Neuron (in vitro differentiated cells): ENCODE measurements around the gene PIK3AP1.
"Not testable (repeated sequence)": the region's sequence is repeated elsewhere in the genome, so short reads cannot be mapped to it uniquely, and the experiment has no call there.

Experiments used
- H2AFZ ChIP-seq: one replicate; pipeline ENCODE4 v1.6.1; 2013; ENCODE audit warnings: low read depth, mild to moderate bottlenecking, inconsistent platforms, low read length, moderate library complexity
- H3K27me3 ChIP-seq: one replicate; pipeline ENCODE4 v1.6.1; 2013; ENCODE audit warnings: low read length; ENCODE audit not compliant: insufficient read depth
- H3K36me3 ChIP-seq: one replicate; pipeline ENCODE4 v1.6.1; 2013; ENCODE audit warnings: low read length; ENCODE audit not compliant: insufficient read depth
- H3K4me1 ChIP-seq: one replicate; pipeline ENCODE4 v1.6.1; 2013; ENCODE audit warnings: low read length; ENCODE audit not compliant: insufficient read depth
- H3K4me3 ChIP-seq: 2 replicates; pipeline ENCODE4 v1.5.1; 2013; ENCODE audit warnings: mild to moderate bottlenecking, low read length, moderate library complexity
- H3K9me3 ChIP-seq: one replicate; pipeline ENCODE4 v1.6.1; 2013; ENCODE audit warnings: low read length

PIK3AP1 gene

DNA sequence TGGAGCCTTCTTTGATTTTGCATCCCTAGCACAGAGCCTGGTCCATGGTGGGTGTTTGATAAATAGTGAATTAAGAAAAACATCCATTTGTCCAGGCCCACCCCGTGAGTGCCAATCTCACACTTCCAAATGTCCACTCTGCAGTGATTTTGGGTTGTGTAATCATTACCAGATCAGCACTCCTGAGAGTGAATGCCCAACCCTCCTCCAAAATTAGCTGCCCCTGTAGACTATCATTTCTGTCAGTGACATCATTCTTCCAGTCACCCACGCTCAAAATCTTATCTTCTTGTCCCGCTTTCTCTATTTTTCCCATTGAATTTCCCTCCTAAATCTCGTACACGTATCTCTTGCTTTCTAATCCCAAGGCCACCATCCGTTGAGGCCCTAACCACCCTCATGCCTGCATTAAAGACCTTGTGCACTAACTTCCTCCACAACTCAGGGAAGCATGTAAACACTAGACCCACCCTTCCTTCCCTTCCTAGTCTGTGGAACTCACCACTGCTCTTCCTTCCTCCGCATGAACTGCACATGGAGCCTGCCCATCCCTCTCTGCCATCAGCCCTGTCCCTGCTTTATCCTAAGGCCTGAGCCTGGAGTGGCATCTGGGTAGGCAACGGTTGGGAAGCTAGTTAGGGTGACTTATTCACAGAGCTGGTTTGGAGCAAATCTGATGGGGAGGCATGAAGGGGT, 32.8 kb downstream of the PIK3AP1 start:
- Histone ChIP-seq H3K36me3 (no peaks in the 10 kb centered on the region), H3K4me1 (no peaks in the 10 kb centered on the region)

DNA sequence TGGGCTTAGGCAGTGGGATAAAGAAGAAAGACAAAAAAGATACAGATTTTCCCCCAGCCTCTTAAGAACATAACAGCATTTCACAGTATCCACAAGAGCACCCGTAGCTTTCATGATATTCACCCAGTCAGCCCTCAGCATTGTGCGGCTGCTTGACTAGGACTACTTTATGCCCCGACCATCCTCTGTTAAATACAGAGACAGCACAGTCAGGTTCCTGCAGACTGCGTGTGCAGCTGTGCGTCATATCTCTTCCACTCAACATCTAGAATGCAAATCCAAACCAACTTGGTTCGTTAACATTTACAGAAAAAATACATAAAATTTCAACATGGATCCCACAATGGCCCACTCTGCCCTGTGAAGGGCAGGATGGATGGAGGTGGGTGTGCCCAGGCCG, 33.8 kb downstream of the PIK3AP1 start:
- no peaks in the 10 kb centered on the region for H3K27me3 ChIP-seq
- H3K4me1 ChIP-seq: no peaks in the 10 kb centered on the region
- H2AFZ ChIP-seq: no peak overlapping the region
- H3K9me3 ChIP-seq: no peaks in the 10 kb centered on the region
- H3K4me3 ChIP-seq: no peak overlapping the region
- H3K36me3 ChIP-seq: no peaks in the 10 kb centered on the region

More for the DNA sequence above, 32.8 kb downstream of the PIK3AP1 start:
- H3K9me3 ChIP-seq: no peaks in the 10 kb centered on the region
- no peak overlapping the region for H3K4me3 ChIP-seq
- no peak overlapping the region for H2AFZ ChIP-seq
- no peaks in the 10 kb centered on the region for H3K27me3 ChIP-seq

- H3K27me3 ChIP-seq: no peaks in the 10 kb centered on the region
- no peak overlapping the region for H3K4me3 ChIP-seq
- H3K9me3 ChIP-seq: no peaks in the 10 kb centered on the region
- no peaks in the 10 kb centered on the region for H3K4me1 ChIP-seq
- H3K36me3 ChIP-seq: no peaks in the 10 kb centered on the region
- H2AFZ ChIP-seq: no peak overlapping the region
Measured at GRCh38 chr10:96685306-96685705, 35.0 kb downstream of the PIK3AP1 start.

GRCh38 chr10:96684826-96685225, 35.5 kb downstream of the PIK3AP1 start:
- no peak overlapping the region for H2AFZ ChIP-seq
- H3K4me1 ChIP-seq: no peaks in the 10 kb centered on the region
- no peaks in the 10 kb centered on the region for H3K27me3 ChIP-seq
- H3K9me3 ChIP-seq: no peaks in the 10 kb centered on the region
- no peaks in the 10 kb centered on the region for H3K36me3 ChIP-seq
- H3K4me3 ChIP-seq: no peak overlapping the region

DNA sequence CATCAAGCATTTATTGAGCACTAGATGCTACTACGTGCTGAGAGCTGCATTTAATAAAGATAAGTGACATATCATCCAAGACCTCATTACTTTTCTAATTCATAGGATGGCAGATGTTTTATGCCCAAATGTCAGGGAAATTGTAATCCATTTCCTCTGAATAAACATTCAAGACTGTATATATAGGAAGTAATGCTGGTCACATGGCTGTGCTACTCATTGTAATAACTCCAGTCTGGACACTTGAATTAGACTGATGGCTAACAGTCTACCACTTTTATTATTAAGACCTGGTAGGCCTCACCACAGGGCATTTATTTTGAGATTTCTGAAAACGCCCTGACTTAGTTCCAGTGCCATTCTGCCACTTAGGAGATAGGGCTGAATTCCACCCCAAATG, 36.6 kb downstream of the PIK3AP1 start:
- Histone ChIP-seq H3K4me1 (no peaks in the 10 kb centered on the region), H3K36me3 (no peaks in the 10 kb centered on the region)

DNA sequence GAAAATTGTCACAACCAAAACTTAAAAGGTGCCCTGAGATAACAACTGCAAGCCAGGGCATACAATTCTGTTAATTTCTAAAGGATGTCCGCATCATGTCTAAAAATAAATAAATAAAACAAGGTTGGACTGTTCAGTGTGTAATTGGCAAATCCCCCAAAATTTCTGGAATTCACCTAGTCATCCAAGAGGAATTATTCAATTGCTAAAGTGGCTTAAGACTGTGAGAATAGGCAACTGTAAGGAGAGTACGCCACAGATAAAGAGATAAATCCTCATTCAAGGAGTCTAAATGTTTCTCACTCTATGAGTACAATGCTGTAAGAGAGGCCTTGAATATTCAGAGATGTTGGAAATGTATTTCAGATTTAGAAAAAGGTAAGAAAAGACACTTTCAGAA, 37.2 kb downstream of the PIK3AP1 start:
- no peak overlapping the region for H2AFZ ChIP-seq
- no peaks in the 10 kb centered on the region for H3K9me3 ChIP-seq
- no peaks in the 10 kb centered on the region for H3K36me3 ChIP-seq
- no peaks in the 10 kb centered on the region for H3K27me3 ChIP-seq
- H3K4me3 ChIP-seq: no peak overlapping the region
- H3K4me1 ChIP-seq: no peaks in the 10 kb centered on the region

More for the DNA sequence above, 36.6 kb downstream of the PIK3AP1 start:
- Histone ChIP-seq H3K4me3 (no peak overlapping the region), H3K27me3 (no peaks in the 10 kb centered on the region), H3K9me3 (no peaks in the 10 kb centered on the region), H2AFZ (no peak overlapping the region)

- H3K4me3 ChIP-seq: no peak overlapping the region
- H3K27me3 ChIP-seq: no peaks in the 10 kb centered on the region
- H3K36me3 ChIP-seq: no peaks in the 10 kb centered on the region
- no peaks in the 10 kb centered on the region for H3K9me3 ChIP-seq
- no peak overlapping the region for H2AFZ ChIP-seq
- H3K4me1 ChIP-seq: no peaks in the 10 kb centered on the region
Measured at GRCh38 chr10:96681524-96681923, 38.8 kb downstream of the PIK3AP1 start.

- not testable (repeated sequence) for H3K27me3 ChIP-seq
Measured at GRCh38 chr10:96680463-96680862, 39.9 kb downstream of the PIK3AP1 start.

GRCh38 chr10:96678725-96679124, 41.6 kb downstream of the PIK3AP1 start:
- peaks cover 2% of the 10 kb centered on the region for H3K4me1 ChIP-seq

More at GRCh38 chr10:96680463-96680862, 39.9 kb downstream of the PIK3AP1 start:
- H3K36me3 ChIP-seq, H3K4me1 ChIP-seq, H3K9me3 ChIP-seq, H2AFZ ChIP-seq, H3K4me3 ChIP-seq: not testable (repeated sequence)

GRCh38 chr10:96676272-96677112, 43.8 kb downstream of the PIK3AP1 start:
- Histone ChIP-seq H3K9me3 (no peaks in the 10 kb centered on the region), H3K27me3 (no peaks in the 10 kb centered on the region), H3K4me3 (no peak overlapping the region), H3K36me3 (no peaks in the 10 kb centered on the region), H3K4me1 (peaks cover 3% of the 10 kb centered on the region), H2AFZ (no peak overlapping the region)

More at GRCh38 chr10:96678725-96679124, 41.6 kb downstream of the PIK3AP1 start:
- Histone ChIP-seq H3K4me3 (no peak overlapping the region), H3K9me3 (no peaks in the 10 kb centered on the region), H3K36me3 (no peaks in the 10 kb centered on the region), H2AFZ (no peak overlapping the region), H3K27me3 (no peaks in the 10 kb centered on the region)

DNA sequence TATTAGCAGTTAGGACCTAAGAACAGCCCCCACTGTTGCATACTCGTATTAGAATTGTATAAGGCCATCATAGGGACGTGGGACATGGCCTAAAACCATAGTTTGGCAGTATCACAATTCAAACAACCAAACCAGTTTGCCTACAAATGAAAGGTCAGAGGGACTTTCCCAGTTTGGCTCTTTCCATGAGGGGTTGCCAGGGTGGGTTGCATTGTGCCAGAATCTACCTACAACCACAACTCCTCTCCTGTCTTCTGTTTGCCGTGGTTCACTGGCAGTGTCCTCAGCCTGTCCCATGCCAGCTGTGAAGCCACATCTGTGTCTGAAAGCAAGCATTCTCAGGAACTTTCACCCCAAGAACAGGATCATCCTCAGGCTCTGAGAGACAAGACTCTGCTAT, 44.5 kb downstream of the PIK3AP1 start:
- Histone ChIP-seq H3K36me3 (no peaks in the 10 kb centered on the region), H2AFZ (no peak overlapping the region), H3K4me3 (no peak overlapping the region), H3K9me3 (no peaks in the 10 kb centered on the region), H3K27me3 (peaks cover 2% of the 10 kb centered on the region), H3K4me1 (peaks cover 3% of the 10 kb centered on the region)

- H3K27me3 ChIP-seq: peaks cover 2% of the 10 kb centered on the region
- peaks cover 3% of the 10 kb centered on the region for H3K4me1 ChIP-seq
- H3K9me3 ChIP-seq: no peaks in the 10 kb centered on the region
- H3K4me3 ChIP-seq: no peak overlapping the region
- no peaks in the 10 kb centered on the region for H3K36me3 ChIP-seq
- H2AFZ ChIP-seq: no peak overlapping the region
Measured at GRCh38 chr10:96673318-96674099, 46.8 kb downstream of the PIK3AP1 start.
